GM19239 (cell line): ENCODE data around the gene LLGL2.
A peak's percentile ranks its signal among the peaks of the same experiment; 100 is the strongest.
"Not testable (repeated sequence)": the region's sequence is repeated elsewhere in the genome, so short reads cannot be mapped to it uniquely, and the experiment has no call there.

ENCODE experiments used
- DNase-seq: peaks from one replicate; pipeline ENCODE4 v3.0.0; 2011; ENCODE audit warnings: low spot score; ENCODE audit not compliant: insufficient read length
- FAIRE-seq: peaks from 2 replicates; lab custom pipeline; 2011; peaks lifted over from hg19 to GRCh38; lab: Jason Lieb, UNC

Gene LLGL2

DNA sequence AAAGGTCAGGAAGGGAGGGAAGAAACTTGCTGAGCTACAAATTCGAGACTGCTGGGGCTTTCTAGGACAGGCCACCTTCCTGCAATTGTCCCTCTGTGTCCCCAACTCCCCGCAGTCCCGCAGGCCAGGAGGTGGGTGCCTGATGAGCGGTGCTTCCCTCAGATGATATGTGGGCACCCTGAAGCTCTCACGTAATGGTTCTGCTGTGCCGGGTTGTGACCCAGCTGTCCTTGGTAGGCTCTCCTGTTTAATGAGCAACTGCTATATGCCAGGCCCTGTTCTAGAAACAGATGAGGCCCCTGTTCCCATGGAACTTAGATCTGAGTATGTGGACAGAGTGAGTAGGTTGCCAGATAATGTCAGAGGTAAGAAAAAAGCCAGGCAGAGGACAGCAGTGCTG, 40.1 kb downstream of the LLGL2 start:
- FAIRE-seq: no peak

DNA sequence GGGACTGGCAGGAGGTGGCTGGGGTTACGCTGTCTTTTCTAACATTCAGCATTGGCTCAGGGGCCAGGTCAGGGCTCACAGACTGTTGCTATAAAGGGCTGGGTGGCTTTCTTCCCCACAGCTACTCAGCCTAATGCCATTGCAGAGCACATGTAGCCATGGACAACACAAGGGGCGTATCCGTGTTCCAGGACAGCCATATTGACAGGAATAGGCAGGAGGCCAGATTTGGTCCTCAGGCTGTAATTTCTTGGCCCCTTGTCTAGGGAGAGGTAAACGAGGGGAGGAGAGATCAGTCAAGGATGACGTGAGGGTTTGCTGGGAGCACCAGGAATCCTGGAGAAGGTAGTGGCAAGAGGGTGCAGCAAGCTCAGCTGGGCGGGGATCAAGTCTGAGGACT, 40.9 kb downstream of the LLGL2 start:
- FAIRE-seq: no peak
- no peak for DNase-seq

More for the DNA sequence above, 40.1 kb downstream of the LLGL2 start:
- no peak for DNase-seq

DNA sequence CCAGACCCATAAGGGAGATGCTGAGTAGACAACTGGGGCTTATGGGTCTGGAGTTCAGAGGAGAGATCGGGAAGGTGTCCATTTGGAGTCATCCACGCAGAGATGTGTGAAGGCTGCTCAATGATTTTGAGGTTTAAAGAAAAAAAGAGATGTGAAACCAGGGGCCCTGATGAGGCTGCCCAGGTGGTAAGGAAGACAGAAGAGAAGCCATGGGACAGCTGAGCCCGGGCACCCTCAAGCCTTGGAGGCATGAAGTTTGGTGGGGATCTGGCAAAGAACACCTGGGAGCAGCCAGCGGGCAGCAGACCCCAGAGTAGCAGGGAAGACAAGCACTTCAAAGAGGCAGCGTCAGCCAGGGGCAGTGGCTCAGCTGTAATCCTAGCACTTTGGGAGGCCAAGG, 41.3 kb downstream of the LLGL2 start:
- FAIRE-seq (no peak), DNase-seq (peak; percentile 54)

DNA sequence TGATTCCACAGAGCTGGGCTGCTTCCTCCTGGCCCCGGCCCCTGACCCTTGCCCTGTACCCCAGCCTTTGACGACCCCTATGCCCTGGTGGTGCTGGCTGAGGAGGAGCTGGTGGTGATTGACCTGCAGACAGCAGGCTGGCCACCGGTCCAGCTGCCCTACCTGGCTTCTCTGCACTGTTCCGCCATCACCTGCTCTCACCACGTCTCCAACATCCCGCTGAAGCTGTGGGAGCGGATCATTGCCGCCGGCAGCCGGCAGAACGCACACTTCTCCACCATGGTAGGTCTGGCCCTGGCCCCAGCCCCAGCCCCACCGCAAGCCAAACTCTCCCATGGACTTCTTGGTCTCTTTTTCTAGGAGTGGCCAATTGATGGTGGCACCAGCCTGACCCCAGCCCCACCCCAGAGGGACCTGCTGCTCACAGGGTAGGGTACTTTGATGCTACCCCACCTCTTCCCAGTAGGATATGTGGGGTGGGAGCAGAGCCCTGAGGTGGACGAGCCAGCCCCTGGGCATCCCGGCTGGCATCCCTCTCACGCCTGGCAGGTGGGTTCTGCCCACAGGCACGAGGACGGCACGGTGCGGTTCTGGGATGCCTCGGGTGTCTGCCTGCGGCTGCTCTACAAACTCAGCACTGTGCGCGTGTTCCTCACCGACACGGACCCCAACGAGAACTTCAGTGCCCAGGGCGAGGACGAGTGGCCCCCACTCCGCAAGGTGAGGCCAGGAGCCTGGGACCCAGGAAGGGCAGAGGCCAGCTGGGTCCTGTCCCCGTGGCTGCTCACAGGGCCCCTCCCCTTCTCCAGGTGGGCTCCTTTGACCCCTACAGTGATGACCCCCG, 43.1 kb downstream of the LLGL2 start:
- DNase-seq (no peak), FAIRE-seq (no peak)

DNA sequence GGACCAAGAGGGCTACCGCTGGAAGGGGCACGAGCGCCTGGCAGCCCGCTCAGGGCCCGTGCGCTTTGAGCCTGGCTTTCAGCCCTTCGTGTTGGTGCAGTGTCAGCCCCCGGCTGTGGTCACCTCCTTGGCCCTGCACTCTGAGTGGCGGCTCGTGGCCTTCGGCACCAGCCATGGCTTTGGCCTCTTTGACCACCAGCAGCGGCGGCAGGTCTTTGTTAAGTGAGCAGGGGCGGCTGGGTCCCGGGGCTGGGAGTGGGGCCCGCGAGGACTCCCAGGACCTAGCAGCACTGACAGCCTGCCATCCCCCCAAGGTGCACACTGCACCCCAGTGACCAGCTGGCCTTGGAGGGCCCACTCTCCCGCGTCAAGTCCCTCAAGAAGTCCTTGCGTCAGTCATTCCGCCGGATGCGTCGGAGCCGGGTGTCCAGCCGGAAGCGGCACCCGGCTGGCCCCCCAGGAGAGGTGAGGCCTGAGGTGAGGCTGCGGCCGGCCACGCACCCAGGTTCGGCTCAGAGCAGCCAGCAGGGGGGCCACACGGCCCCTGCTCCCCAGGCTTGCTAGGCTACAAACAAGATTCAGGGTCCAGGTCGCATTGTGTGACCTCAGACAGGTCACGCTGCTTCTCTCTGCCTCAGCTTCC, 44.7 kb downstream of the LLGL2 start:
- FAIRE-seq (no peak), DNase-seq (no peak)

DNA sequence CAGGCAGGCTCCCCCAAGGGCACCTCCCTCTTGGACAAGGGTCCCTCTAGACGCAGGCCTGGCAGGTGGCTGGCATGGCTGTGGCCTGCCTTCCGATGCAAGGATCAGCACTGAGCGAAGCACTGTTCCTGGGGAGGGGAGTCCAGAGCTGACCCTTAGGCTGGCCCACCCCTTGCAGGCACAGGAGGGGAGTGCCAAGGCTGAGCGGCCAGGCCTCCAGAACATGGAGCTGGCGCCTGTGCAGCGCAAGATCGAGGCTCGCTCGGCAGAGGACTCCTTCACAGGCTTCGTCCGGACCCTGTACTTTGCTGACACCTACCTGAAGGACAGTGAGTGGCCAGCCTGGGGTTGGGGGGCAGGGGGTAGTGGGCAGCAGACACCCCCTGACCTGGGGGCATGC, 45.3 kb downstream of the LLGL2 start:
- DNase-seq: no peak
- no peak for FAIRE-seq

DNA sequence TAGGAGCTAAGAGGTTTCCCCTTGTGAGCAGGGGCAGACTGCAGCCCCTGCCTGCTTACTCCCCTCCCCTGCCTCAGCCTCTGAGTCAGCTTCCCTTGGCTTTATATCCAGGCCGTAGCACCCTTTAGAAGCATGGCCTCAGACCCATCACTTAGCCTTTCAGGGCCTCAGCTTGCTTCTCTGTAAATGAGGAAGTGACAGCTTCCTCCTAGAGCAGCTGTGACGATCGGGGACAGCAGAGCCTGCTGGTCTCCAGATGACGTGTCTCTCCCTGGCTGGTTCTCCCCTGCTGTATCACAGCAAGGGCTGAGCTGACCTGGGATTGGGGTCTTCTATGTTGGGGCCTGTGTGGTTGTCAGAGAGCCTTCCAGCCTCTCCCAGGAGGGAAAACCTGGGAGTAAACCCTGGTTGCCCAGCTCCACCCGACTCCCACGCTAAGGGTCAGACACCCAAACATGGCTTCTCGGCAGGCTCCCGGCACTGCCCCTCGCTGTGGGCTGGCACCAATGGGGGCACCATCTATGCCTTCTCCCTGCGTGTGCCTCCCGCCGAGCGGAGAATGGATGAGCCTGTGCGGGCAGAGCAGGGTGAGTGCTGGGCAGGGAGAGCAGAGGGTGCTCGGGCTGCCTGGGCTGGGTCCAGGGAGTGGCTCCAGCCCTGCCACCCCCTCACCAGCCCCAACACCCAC, 45.8 kb downstream of the LLGL2 start:
- peak; percentile 74 for DNase-seq
- peak; percentile 72 for FAIRE-seq

DNA sequence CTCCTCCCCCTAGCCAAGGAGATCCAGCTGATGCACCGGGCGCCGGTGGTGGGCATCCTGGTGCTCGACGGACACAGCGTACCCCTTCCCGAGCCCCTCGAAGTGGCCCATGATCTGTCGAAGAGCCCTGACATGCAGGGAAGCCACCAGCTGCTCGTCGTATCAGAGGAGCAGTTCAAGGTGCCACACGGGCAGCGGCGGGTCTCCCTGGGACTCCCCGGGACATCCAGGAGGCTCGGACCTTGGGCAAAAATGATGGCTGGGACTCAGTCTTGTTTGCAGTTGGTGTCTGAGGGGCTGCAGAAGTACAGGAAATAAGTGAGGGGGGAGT, 46.4 kb downstream of the LLGL2 start:
- DNase-seq (no peak), FAIRE-seq (no peak)

DNA sequence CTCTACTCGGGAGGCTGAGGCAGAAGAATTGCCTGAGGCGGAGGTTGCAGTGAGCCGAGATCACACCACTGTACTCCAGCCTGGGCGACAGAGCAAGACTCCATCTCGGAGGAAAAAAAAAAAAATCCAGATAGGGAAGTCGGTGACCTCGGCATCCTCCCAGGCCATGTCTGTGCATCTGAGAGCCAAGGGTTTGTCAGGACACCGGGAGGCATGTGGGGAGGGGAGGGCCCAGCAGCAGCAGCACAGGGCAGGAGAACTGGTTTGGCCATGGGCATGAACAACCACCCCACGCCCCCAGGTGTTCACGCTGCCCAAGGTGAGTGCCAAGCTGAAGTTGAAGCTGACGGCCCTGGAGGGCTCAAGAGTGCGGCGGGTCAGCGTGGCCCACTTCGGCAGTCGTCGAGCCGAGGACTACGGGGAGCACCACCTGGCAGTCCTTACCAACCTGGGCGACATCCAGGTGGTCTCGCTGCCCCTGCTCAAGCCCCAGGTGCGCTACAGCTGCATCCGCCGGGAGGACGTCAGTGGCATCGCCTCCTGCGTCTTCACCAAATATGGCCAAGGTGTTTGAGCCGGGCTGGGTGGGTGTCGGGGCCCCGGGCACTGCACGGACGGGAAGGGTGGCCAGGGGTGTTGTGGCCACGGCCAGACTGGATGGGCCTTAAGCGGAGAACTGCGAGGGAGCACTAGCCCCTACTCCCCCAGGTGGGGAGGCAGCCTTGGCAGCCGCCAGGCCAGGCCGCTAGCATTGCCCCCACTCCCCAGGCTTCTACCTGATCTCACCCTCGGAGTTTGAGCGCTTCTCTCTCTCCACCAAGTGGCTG, 47.4 kb downstream of the LLGL2 start:
- FAIRE-seq: no peak
- no peak for DNase-seq

DNA sequence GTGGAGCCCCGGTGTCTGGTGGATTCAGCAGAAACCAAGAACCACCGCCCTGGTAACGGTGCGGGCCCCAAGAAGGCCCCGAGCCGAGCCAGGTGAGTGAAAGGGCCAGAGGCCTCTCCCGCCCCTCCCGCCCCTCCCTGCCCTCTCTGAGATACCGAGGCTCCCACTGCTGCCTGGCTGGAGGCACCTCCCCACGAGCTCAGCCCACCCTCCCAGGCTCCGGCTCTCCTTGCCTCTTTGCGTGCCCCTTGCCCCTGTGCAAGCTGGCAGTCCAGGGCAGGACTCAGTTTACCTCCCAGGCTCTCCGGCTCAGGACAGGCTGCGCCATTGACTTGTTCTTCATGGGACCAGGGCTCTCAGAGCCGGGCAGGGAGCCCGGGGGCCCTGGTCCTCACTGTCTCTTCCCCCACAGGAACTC, 48.1 kb downstream of the LLGL2 start:
- no peak for FAIRE-seq
- DNase-seq: no peak

DNA sequence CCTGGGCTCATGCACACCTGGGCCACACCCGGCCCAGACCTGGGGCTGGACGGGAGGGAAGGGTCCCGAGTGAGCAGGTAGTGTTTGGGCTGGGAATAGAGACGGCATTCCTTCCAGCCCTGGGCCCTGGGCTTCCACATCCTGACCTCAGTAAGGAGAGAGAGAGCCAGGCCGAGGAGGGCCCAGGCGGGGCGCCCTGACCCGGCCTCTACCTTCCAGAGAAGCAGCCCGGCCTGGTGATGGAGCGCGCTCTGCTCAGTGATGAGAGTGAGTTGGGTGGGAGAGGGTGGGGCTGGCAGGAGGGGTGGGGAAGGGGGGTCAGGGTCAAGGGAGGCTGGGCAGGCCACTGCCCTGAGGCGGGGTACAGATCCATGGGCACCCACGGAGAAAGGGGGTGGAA, 48.5 kb downstream of the LLGL2 start:
- no peak for DNase-seq
- FAIRE-seq: no peak

DNA sequence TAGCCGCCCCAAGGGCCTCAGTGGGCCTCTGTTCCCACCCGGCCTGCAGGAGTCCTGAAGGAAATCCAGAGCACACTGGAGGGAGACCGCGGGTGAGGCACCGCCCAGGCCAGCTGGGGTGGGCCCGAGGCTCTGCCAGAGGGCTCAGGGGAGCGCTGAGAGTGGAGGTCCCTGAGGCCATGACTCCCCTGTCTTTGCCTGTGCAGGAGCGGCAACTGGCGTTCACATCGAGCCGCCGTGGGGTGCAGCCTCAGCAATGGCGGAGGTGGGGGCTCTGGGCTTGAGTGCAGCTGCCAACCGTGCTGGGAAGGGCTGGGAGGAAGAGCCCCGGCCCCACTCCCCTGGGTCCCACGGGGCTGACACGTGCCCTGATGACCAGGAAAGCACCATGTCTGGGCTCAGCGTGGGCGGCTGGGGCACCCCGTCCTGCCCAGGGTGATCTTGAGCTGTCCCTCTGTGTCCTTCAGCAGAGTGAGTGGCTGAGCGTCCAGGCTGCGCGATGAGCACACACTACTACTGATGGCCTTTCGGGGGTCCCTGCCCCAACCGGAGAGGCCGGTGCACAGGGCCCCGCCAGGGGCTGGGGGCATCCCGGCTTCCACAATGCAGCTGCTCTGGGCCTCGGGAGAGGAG, 49.0 kb downstream of the LLGL2 start:
- DNase-seq (no peak), FAIRE-seq (no peak)

DNA sequence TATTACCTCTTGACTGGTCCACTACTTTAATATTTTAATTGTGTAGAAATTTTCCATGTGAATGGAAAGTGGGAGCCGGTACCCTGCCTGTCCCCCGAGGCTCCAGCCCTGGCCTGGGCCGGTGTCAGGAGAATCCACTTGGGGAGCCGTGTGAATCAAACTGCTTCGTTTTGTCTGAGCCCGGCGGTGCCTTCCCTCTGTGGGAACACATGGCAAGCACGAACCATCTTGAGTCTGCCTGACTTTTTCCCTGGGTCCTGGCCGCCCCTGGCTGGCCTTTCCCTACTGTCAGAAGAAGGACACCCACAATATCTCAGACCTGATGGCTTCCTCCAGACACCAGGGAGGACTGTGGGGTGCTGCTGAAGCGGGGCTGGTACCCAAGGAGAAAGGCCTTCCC, 49.7 kb downstream of the LLGL2 start:
- DNase-seq (no peak), FAIRE-seq (no peak)

DNA sequence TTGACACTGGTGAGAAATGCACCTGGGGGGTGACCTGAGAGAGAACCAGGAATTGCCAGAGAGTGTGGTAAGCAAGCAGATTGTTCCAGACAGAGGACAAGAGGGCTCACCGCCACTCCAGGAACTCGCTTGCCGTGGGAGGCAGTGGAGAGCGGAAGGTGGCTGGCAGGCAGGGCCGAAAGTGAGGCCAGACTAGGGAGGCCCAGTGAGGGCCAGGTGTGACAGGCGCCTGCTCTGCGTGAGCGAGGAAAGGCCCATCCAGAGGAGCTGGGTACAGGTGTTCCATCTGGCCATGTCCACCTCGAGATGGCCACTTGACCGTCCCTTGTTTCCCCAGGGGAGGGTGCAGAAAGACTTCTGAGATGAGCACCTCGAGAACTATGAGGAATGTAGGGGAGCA, 50.2 kb downstream of the LLGL2 start:
- DNase-seq (no peak), FAIRE-seq (no peak)

DNA sequence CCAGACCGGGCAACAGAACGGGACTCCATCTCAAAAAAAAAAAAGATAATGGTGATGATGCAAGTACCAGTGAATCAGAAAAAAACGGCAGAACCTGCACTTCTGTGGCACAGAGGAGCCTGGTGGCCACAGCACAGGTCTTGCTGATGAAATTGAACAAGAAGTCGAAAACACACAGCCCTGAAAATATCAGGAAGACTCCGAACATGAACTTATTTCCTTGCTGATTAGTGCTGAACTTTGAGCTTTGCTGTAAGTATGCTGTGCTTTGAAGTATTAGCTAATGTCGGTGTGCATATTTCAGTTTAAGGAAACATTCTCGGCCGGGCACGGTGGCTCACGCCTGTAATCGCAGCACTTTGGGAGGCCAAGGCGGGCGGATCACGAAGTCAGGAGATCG, 51.2 kb downstream of the LLGL2 start:
- FAIRE-seq (no peak), DNase-seq (no peak)

DNA sequence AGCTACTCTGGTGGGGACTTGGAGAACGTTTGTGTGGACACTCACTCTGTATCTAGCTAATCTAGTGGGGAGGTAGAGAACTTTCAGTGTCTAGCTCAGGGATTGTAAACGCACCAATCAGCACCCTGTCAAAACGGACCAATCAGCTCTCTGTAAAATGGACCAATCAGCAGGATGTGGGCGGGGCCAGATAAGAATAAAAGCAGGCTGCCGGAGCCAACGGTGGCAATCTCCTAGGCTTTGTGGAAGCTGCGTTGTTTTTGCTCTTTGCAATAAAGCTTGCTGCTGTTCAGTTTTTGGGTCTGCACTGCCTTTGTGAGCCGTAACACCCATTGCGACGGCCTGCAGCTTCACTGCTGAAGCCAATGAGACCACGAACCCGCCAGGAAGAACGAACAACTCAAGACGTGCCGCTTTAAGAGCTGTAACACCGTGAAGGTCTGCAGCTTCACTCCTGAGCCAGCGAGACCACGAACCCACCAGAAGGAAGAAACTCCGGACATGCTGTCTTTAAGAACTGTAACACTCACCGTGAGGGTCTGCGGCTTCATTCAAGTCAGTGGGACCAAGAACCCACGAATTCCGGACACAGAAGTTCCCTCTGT, 55.7 kb downstream of the LLGL2 start:
- FAIRE-seq, DNase-seq: not testable (repeated sequence)

DNA sequence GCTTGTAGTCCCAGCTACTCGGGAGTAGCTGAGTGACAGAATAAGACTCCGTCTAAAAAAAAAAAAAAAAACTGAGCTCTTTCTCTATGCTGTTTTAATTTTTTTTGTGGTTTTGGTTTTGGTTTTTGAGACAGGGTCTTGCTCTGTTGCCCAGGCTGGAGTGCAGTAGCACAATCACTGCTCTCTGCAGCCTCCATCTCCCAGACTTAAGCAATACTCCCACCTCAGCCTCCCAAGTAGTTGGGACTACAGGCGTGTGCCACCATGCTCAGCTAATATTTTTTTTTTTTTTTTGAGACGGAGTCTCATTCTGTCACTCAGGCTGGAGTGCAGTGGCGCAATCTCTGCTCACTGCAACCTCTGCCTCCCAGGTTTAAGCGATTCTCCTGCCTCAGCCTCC, 57.7 kb downstream of the LLGL2 start:
- not testable (repeated sequence) for FAIRE-seq, DNase-seq

DNA sequence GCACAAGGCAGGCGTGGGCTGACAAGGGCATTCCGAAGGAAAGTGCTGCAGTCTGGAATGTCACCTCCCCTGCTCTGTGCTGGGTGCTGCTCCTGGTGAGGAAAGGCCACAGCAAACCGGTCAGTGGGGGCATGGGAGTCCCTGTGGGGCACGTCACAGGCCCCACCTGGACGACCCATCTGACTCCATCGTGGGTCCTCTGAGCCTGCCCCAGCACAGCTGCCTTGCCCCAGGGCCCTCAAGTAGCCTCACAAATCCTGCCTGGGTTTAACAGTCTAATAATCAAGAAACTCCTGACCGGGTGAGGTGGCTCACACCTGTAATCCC, 59.3 kb downstream of the LLGL2 start:
- no peak for DNase-seq
- no peak for FAIRE-seq

DNA sequence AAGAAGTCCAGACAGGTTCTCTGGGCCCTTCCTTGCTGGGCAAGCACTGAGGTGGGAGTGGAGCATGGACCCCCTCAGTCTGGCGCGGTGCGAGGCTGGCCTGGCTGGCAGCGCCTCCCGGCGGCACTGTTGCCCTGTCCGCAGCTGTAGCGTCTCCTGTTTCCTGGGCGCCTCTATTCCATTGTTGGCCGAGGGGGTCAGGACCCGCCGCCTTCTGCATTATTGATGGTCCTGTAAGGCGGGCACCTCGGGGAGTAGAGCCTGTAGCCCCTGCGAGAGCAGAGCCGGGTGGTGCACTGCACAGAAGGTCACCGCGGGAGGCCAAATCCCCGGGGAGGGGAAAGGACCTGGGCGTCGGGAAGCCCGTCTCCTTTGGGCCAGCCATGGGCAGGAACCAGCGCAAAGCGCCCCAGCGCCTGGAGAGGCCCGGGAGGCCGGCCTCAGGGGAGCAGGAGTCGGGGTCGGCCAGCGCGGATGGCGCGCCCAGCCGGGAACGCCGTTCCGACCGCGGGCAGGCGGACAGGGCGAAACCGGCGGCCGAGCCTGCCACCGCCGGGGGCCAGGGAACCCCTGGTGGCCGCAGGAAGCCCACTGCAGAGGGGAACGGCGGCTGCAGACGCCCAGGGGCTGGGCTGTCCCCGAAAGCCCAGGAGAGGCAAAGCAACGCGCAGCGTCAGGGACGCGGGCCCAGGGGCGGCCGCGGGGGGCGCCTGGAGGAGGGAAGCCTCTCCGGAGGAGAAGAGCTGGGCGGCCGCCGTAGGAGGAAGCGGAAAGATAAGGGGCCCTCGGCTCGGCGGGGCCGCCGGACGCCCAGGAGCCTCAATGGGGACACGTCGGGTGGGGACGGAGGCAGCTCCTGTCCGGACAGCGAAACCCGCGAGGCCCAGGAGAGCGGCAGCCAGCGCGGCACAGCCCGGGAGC, 62.4 kb downstream of the LLGL2 start, which contains the start of gene MYO15B:
Gene MYO15B (plus strand): TSS at position 126 of the 921 bp plus-strand sequence. CDS start 258 bp downstream, at position 384.
- no peak for DNase-seq
- FAIRE-seq: no peak
